Measurements from ENCODE around the gene SLC51B. TPM values are rescaled to one million over a fixed set of nuclear protein-coding genes. Genes with fewer than 3 reads are reported as not detected.

Gene SLC51B
- total and polyA plus RNA-seq, 9 of the 15 experiments (the other 6 are each of a cell fraction or from before 2014, with no cell fraction given) = not detected

DNA sequence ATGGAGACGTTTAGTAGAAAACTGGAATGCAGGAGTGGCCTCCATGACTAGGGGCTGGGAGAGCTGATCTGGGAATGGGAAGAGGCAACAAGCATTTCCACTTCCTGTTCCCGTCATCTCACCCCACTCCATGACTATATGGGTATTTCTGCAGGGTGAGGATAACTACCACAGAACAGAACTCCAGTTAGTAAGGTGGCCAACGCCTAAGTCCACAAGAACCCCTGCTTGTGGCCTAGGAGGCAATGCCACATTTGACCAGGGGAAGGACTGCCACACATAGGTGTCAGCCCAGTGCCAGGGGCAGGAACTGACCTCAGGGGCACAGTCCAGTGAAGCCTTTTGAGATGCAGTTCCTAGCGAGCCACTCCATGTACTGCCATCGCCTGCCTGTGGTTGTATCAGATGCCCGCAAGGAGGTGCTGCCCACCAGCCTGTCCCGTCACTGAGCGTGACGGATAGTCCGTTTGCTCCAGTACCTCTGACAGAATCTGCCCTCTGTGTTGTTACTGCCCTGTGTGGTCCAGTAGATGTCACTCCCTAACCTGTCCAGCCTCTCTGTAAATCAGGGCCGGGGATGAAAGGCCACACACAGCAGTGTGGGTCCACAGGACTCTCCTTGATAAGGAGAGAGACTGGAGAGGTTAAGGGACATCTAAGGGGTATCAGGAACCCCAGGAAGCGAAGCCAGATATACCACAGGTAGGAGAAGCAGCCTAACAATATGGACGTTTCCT is 12.2 kb upstream of the SLC51B start:
- DNase-seq (ENCODE audit: extremely low read depth in 1 of 4, low spot score in 3 of 4) (peak; percentile 48 to 72 (median 52)), ATAC-seq (peak; percentile 77), FAIRE-seq (peak; percentile 74)
- H3K27me3 ChIP-seq (ENCODE audit: control insufficient read depth in 2 of 2, insufficient read depth in 2 of 2, low read length in 2 of 2) = no peaks in the 10 kb centered on the region
- H4K20me1 ChIP-seq (replicated peaks; ENCODE audit: control insufficient read depth, insufficient read depth, low read length) = no peaks in the 10 kb centered on the region
- no peak overlapping the region for H3K4me3 ChIP-seq
- H3K36me3 ChIP-seq (ENCODE audit: control insufficient read depth, insufficient read depth, low read length) = no peaks in the 10 kb centered on the region; the same call in 2 of the 3 replicates
- no peaks in the 10 kb centered on the region for H3K9me3 ChIP-seq (replicated peaks; ENCODE audit: control insufficient read depth, insufficient read depth, low read depth, low read length)
- no peak overlapping the region; a peak in 1 of 4 replicates for H3K9ac ChIP-seq (ENCODE audit: insufficient read depth in 1 of 2, low read depth in 2 of 2, low read length in 2 of 2)
- WGBS (ENCODE audit: insufficient coverage, low coverage, missing lambda C conversion rate) = 9% methylated on average over 13 of the region's 13 CpGs
- in situ Hi-C loops (cut with MboI) = loop anchor here (10.0 kb wide), 1 partner anchor 298 kb away; no protein-coding TSS in a partner anchor
- H3K4me2 ChIP-seq (ENCODE audit: insufficient read depth, low read length) = peak overlapping the region; percentile 22
- H3K79me2 ChIP-seq (ENCODE audit: control insufficient read depth, insufficient read depth, low read length) = peaks cover 14% of the 10 kb centered on the region
- intact Hi-C loops (cut with micrococcal nuclease) = loop anchor here (2.0 to 10.0 kb wide), 5 partner anchors 54 to 352 kb away; no protein-coding TSS in a partner anchor
- H3K4me1 ChIP-seq (replicated peaks in 1 of 2; ENCODE audit: control insufficient read depth in 2 of 2, insufficient read depth in 2 of 2, low read length in 2 of 2) = peaks cover 7 to 13% of the 10 kb centered on the region in 2 experiments; a peak in 4 of 5 replicates
- ChIA-PET CTCF (ENCODE audit: low intra/inter-chr PET ratio) (interaction anchor here (0.9 to 2.9 kb wide), 6 partner anchors 10 to 352 kb away, joined by 3 to 17 read pairs (median 4); no protein-coding TSS in a partner anchor), POLR2A (no interaction called here)
- no peak overlapping the region for H3K27ac ChIP-seq (ENCODE audit: extremely low read depth, low read depth, low read length)
- H3K9me1 ChIP-seq (ENCODE audit: control insufficient read depth, insufficient read depth, low read length) = no peaks in the 10 kb centered on the region
- peak overlapping the region; percentile 42 for H2AFZ ChIP-seq (ENCODE audit: low read depth, low read length)
- no TSS peak for BruUV-seq (replicated peaks)
- TF ChIP-seq KDM1A (IDR thresholded peaks at IDR 0.05) = 0 out of 4 replicates have a peak, but pooled peaks of 1 of the 2 experiments have one; percentile 8
- 0 out of 2 replicates have a peak, but pooled peaks have one; percentile 46 for TF ChIP-seq ZNF764 (CRISPR knock-in tag; IDR thresholded peaks at IDR 0.05; ENCODE audit: low read depth)
- TF ChIP-seq, protein P1, sequence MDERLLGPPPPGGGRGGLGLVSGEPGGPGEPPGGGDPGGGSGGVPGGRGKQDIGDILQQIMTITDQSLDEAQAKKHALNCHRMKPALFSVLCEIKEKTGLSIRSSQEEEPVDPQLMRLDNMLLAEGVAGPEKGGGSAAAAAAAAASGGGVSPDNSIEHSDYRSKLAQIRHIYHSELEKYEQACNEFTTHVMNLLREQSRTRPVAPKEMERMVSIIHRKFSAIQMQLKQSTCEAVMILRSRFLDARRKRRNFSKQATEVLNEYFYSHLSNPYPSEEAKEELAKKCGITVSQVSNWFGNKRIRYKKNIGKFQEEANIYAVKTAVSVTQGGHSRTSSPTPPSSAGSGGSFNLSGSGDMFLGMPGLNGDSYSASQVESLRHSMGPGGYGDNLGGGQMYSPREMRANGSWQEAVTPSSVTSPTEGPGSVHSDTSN (CRISPR knock-in tag; IDR thresholded peaks at IDR 0.05; ENCODE audit: low read depth) = no peak
- TF ChIP-seq, protein P1 (tag; conservative IDR thresholded peaks at IDR 0.05; ENCODE audit: low read depth) = peak; percentile 40; the same call in 1 of the 2 replicates
- no peak for TF ChIP-seq PCBP1 (IDR thresholded peaks at IDR 0.05; ENCODE audit: low read depth, low read length, poor library complexity, severe bottlenecking)
- TF ChIP-seq MEF2A (IDR thresholded peaks at IDR 0.05; ENCODE audit: control insufficient read depth, low read depth, low read length) = no peak
- TF ChIP-seq MYC (IDR thresholded peaks at IDR 0.05; ENCODE audit: low read depth, low read length) = 0 out of 2 replicates have a peak, but pooled peaks have one; percentile 25
- TF ChIP-seq MYC (CRISPR knock-in tag; IDR thresholded peaks at IDR 0.05; ENCODE audit: borderline replicate concordance, low read depth) = no peak
- TF ChIP-seq TEAD2 (tag; IDR thresholded peaks at IDR 0.05) = no peak
- peak; percentile 55 for TF ChIP-seq MEIS2 (IDR thresholded peaks at IDR 0.05; ENCODE audit: partially characterized antibody)
- TF ChIP-seq CBX8 (IDR thresholded peaks at IDR 0.05; ENCODE audit: borderline replicate concordance, extremely low read depth, low read depth, low read length, poor library complexity, severe bottlenecking) = no peak
- TF ChIP-seq, protein P2, sequence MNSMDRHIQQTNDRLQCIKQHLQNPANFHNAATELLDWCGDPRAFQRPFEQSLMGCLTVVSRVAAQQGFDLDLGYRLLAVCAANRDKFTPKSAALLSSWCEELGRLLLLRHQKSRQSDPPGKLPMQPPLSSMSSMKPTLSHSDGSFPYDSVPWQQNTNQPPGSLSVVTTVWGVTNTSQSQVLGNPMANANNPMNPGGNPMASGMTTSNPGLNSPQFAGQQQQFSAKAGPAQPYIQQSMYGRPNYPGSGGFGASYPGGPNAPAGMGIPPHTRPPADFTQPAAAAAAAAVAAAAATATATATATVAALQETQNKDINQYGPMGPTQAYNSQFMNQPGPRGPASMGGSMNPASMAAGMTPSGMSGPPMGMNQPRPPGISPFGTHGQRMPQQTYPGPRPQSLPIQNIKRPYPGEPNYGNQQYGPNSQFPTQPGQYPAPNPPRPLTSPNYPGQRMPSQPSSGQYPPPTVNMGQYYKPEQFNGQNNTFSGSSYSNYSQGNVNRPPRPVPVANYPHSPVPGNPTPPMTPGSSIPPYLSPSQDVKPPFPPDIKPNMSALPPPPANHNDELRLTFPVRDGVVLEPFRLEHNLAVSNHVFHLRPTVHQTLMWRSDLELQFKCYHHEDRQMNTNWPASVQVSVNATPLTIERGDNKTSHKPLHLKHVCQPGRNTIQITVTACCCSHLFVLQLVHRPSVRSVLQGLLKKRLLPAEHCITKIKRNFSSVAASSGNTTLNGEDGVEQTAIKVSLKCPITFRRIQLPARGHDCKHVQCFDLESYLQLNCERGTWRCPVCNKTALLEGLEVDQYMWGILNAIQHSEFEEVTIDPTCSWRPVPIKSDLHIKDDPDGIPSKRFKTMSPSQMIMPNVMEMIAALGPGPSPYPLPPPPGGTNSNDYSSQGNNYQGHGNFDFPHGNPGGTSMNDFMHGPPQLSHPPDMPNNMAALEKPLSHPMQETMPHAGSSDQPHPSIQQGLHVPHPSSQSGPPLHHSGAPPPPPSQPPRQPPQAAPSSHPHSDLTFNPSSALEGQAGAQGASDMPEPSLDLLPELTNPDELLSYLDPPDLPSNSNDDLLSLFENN (IDR thresholded peaks at IDR 0.05; ENCODE audit: low read depth in 2 of 2, low read length in 2 of 2) = no peak
- peak; percentile 62 for TF ChIP-seq CREM (IDR thresholded peaks at IDR 0.05; ENCODE audit: low read depth)
- 0 out of 2 replicates have a peak, but pooled peaks have one; percentile 49 for TF ChIP-seq SREBF1 (IDR thresholded peaks at IDR 0.05; ENCODE audit: borderline replicate concordance, low read depth, low read length)
